ENCODE measurements around the gene SDHA. TPM values are rescaled to one million over a fixed set of nuclear protein-coding genes. Genes with fewer than 3 reads are reported as not detected.
"Not testable (repeated sequence)": the region's sequence is repeated elsewhere in the genome, so short reads cannot be mapped to it uniquely, and the experiment has no call there.

The SDHA gene
- total RNA-seq, 2 donors from 2014 or later, result 132 to 177 TPM

DNA sequence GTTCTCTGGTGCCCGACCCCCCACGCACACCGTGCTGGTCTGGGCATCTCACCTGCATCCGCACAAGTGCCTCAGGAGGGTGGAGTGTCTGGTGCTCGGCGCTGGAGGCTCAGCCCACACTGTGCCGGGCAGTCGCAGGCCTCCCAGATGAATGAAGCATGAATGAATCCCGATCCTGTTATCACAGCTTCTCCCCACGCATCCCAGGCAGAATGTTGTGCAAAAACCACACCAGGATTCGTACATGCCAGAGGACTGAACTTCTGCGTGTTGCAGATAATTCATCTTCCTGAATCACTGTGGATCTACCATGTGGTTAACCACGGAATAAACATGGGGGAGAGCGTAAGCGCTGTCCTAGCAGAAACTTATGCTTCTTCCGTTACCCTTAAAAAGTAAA lies 78.8 kb downstream of the SDHA start:
- ATAC-seq (replicated peaks), result peak; percentile 93
- peak overlapping the region; percentile 50 for H3K4me3 Mint-ChIP-seq
- H3K9me3 Mint-ChIP-seq, H3K27ac Mint-ChIP-seq, H3K27me3 Mint-ChIP-seq: not testable (repeated sequence)
- H3K4me1 Mint-ChIP-seq, result peaks cover 19% of the 10 kb centered on the region
- H3K36me3 Mint-ChIP-seq (ENCODE audit: low read depth), result peaks cover 12% of the 10 kb centered on the region

DNA sequence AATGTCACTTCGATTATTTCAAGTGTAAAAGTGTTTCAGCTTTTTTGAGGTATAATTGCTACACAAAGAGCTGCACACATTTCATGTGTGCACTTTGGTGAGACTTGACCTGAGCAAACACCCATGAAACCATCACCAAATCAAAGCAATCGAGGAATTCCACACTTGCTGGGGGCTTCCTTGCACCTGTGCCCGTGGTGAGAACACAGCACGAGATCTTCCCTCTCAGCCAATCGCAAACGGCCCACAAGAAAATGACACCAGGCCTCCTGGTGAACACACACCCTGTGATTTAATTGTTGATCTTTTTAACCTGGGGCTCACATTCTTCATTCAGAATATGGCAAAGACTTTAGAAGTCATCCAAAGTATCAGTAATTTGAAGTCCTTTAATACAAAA lies 79.3 kb downstream of the SDHA start:
- H3K36me3 Mint-ChIP-seq (ENCODE audit: low read depth); H3K27me3 Mint-ChIP-seq; H3K27ac Mint-ChIP-seq; H3K9me3 Mint-ChIP-seq: not testable (repeated sequence)
- peak overlapping the region; percentile 50 for H3K4me3 Mint-ChIP-seq
- peak; percentile 8 for ATAC-seq (replicated peaks)
- peaks cover 19% of the 10 kb centered on the region for H3K4me1 Mint-ChIP-seq

DNA sequence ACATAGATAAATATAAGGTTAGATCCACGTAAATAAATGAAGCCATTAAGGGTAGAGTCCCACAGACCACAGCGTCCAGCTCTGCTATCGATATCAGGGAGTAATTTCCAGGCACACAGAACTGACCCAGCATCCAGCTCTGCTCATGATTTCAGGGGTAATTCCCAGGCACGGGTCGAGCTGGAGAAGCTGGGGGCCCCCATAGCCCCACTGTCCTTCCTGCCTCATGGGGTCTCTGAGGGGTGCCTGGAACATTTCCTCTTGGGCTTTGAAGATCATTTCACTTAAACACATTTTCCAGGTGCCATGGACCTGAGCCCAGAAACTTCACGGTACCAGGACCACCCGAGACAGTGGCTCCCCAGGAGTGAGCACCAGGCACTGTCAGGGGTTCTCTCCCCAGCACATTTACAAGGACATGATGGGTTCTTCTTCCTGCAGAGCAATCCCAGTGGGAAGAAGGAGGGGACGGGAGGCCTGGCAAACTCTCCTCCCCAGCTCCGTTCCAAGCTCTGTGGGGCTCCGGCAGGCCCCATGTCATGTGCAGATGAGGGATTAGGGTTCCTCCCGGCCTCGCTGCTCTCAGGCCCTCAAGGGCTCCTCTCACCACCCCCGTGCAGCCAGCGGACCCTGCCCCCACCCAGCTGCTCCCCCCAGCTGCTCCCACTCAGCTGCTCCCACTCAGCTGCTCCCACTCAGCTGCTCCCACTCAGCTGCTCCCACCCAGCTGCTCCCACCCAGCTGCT lies 80.0 kb downstream of the SDHA start:
- H3K27me3 Mint-ChIP-seq; H3K27ac Mint-ChIP-seq; H3K9me3 Mint-ChIP-seq; H3K4me3 Mint-ChIP-seq; H3K36me3 Mint-ChIP-seq (ENCODE audit: low read depth); ATAC-seq (replicated peaks): not testable (repeated sequence)
- peaks cover 14% of the 10 kb centered on the region for H3K4me1 Mint-ChIP-seq

DNA sequence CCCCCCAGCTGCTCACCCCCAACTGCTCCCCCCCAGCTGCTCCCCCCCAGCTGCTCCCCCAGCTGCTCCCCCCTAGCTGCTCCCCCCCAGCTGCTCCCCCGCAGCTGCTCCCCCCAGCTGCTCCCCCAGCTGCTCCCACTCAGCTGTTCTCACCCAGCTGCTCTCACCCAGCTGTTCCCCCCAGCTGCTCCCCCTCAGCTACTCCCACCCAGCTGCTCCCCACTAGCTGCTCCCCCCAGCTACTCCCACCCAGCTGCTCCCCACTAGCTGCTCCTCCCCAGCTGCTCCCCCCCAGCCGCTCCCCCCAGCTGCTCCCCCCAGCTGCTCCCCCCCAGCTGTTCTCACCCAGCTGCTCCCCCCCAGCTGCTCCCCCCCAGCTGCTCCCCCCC lies 80.6 kb downstream of the SDHA start:
- Mint-ChIP-seq H3K36me3 (ENCODE audit: low read depth) (peaks cover 5% of the 10 kb centered on the region), H3K4me3 (no peak overlapping the region), H3K4me1 (peaks cover 14% of the 10 kb centered on the region), H3K27ac (no peak overlapping the region), H3K27me3 (no peaks in the 10 kb centered on the region), H3K9me3 (no peaks in the 10 kb centered on the region)
- no peak for ATAC-seq (replicated peaks)

DNA sequence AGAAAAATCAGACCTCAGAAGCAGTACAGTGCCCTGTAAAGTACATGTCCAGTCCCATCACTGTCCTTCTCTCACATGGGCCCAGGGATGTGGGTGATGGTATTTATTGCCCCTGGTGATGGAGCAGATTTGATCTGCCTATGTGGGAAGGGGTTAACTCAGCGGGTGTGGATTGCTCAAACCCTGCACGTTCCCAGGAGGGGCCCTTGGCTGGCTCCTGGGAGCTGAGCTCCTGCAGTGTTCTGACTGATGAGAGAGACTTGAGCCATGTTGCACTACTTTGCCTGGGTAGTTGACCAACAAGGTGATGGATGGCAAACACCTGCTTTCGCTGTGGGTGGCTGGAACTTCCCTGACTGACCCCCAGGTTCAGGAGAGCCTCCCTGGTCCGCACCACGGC lies 81.8 kb downstream of the SDHA start:
- not testable (repeated sequence) for H3K36me3 Mint-ChIP-seq (ENCODE audit: low read depth); H3K27me3 Mint-ChIP-seq

DNA sequence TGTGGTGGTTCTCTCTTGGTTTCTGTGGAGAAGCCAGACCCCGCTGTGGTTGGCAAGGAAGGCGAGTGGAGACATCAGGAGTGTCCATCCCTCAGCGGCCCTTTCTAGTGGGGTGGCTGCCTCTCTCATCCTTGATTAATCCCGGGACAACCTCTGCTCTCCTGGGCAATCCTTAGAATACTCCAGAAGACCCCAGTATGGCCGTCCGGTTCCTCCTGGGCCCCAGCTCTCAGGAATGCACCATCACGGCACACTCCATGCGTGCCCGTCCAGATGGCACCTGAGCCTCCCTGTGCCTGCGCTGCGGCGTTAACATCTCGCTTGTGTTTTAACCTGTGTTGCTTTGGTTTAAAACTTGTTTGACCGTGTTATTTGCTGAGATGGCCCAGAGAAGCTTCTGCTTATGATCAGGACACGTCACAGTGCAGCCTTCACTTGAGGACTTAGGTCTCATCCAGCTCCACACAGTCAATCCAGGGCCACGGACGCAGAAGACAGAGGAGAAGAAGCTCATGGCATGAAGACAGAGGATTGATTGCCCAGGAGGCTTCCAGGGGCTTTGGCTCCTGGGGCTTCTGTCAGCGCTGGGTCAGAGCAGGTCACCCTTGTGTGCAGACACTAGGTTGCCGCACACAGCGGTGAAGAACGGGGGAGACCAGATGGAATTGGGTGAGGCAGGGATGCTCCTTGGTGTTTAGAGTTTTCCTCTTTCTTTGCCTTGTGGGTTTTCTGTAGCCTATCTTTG lies 82.7 kb downstream of the SDHA start:
- not testable (repeated sequence) for H3K9me3 Mint-ChIP-seq; H3K27me3 Mint-ChIP-seq; H3K4me3 Mint-ChIP-seq; ATAC-seq (replicated peaks)
- Mint-ChIP-seq H3K36me3 (ENCODE audit: low read depth) (peaks cover 14% of the 10 kb centered on the region), H3K27ac (peak overlapping the region; percentile 34), H3K4me1 (peaks cover 14% of the 10 kb centered on the region)

More for the DNA sequence above, 81.8 kb downstream of the SDHA start:
- not testable (repeated sequence) for H3K27ac Mint-ChIP-seq; H3K9me3 Mint-ChIP-seq; ATAC-seq (replicated peaks); H3K4me3 Mint-ChIP-seq
- H3K4me1 Mint-ChIP-seq, result peaks cover 14% of the 10 kb centered on the region

DNA sequence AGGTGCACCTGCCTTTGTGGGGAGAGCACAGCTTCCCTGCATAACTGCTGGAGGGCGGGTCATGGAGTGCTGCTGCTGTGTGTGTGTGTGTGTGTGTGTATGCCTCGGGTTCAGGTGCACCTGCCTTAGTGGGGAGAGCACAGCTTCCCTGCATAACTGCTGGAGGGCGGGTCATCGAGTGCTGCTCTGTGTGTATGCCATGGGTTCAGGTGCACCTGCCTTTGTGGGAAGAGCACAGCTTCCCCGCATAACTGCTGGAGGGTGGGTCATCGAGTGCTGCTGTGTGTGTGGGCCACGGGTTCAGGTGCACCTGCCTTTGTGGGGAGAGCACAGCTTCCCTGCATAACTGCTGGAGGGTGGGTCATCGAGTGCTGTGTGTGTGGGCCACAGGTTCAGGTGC lies 84.3 kb downstream of the SDHA start:
- H3K27ac Mint-ChIP-seq; H3K4me3 Mint-ChIP-seq; H3K27me3 Mint-ChIP-seq; H3K4me1 Mint-ChIP-seq; H3K9me3 Mint-ChIP-seq; ATAC-seq (replicated peaks): not testable (repeated sequence)
- H3K36me3 Mint-ChIP-seq (ENCODE audit: low read depth), result peaks cover 30% of the 10 kb centered on the region

DNA sequence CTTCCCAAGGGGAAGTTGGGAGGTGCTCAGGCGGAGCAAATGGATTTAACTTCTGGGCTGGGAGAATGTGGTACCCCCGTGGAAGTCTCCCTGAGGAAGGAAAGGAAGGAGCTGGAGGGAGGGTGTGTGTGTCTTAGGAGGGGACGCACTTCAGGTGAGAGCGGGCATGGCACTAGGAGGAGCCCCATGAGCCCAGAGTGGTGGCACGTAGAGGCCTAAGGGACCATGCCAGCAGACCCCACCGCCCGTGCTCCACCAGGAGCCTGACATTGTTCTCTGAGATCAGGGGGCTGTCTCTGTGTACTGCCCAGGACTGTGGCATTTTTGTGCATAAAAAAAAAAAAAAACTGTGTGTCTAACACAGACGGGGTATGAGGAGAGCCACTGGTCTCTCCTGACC lies 84.8 kb downstream of the SDHA start:
- peaks cover 8% of the 10 kb centered on the region for H3K4me1 Mint-ChIP-seq
- no peaks in the 10 kb centered on the region for H3K9me3 Mint-ChIP-seq
- H3K27me3 Mint-ChIP-seq, result no peaks in the 10 kb centered on the region
- ATAC-seq (replicated peaks), result no peak
- H3K4me3 Mint-ChIP-seq, result no peak overlapping the region
- H3K27ac Mint-ChIP-seq, result no peak overlapping the region
- peaks cover 35% of the 10 kb centered on the region for H3K36me3 Mint-ChIP-seq (ENCODE audit: low read depth)

DNA sequence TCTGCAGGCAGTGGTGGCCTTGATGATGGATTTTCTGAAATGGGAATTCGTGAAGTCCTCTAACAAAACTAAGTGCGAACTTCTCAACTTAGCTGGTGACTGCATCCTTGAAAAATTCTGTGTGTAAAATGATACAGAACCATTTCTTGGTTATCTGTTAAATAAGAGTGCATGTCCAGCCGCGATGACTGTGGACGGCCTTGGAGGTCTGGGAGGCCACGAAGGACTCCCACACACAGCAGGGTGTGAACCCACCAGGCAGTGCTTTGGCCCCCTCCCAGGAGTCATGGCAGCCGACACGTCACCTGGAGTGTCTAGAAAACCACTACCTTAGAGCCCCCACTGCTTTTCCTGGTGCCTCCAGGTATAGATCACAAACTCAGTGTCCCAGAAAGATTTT lies 85.6 kb downstream of the SDHA start:
- not testable (repeated sequence) for H3K27ac Mint-ChIP-seq; H3K4me1 Mint-ChIP-seq; H3K4me3 Mint-ChIP-seq; ATAC-seq (replicated peaks); H3K27me3 Mint-ChIP-seq; H3K9me3 Mint-ChIP-seq
- peaks cover 42% of the 10 kb centered on the region for H3K36me3 Mint-ChIP-seq (ENCODE audit: low read depth)

DNA sequence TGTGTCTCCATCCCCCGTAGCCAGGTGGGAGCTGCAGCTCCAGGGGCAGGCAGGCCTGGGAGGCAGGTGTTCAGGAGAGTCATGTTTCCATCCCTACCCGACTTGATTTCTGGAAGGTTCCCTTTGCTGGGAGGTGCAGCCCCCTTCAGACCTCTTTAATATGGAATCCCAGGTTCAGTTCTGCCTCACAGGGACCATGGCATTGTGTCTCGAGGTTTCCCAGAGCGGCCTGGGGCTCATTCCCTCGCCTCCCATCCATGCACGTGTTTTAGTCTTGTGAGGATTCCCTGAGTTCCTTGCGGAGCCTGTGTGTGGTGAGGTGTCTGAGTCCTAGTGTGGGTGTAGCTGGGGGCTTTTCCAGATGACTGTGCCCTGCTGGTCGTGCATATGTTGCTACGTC lies 86.9 kb downstream of the SDHA start:
- no peaks in the 10 kb centered on the region for H3K9me3 Mint-ChIP-seq
- ATAC-seq (replicated peaks), result no peak
- H3K4me3 Mint-ChIP-seq, result no peak overlapping the region
- no peak overlapping the region for H3K27ac Mint-ChIP-seq
- H3K27me3 Mint-ChIP-seq, result no peaks in the 10 kb centered on the region
- peaks cover 8% of the 10 kb centered on the region for H3K4me1 Mint-ChIP-seq
- H3K36me3 Mint-ChIP-seq (ENCODE audit: low read depth), result peaks cover 48% of the 10 kb centered on the region

DNA sequence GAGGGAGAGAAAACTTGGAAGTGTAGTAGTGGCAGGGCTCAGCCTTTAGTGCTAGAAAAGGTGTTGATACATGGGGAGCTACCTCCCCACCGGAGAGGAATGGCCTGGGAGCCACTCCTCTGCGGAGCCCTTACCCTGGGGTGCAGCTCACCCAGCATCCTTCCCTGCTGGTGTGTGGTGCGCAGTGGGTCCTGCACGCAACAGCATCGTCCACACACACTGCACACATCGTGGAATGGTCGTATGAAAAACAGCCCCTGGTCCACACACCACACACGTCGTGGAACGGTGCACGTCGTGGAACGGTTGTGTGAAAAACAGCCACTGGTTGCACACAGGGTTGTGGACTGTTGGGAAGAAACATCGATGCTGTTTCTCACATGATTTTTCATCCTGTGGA lies 87.3 kb downstream of the SDHA start:
- Mint-ChIP-seq H3K9me3 (no peaks in the 10 kb centered on the region), H3K4me1 (peaks cover 8% of the 10 kb centered on the region), H3K27me3 (no peaks in the 10 kb centered on the region), H3K4me3 (no peak overlapping the region), H3K27ac (no peak overlapping the region), H3K36me3 (ENCODE audit: low read depth) (peaks cover 52% of the 10 kb centered on the region)
- no peak for ATAC-seq (replicated peaks)

DNA sequence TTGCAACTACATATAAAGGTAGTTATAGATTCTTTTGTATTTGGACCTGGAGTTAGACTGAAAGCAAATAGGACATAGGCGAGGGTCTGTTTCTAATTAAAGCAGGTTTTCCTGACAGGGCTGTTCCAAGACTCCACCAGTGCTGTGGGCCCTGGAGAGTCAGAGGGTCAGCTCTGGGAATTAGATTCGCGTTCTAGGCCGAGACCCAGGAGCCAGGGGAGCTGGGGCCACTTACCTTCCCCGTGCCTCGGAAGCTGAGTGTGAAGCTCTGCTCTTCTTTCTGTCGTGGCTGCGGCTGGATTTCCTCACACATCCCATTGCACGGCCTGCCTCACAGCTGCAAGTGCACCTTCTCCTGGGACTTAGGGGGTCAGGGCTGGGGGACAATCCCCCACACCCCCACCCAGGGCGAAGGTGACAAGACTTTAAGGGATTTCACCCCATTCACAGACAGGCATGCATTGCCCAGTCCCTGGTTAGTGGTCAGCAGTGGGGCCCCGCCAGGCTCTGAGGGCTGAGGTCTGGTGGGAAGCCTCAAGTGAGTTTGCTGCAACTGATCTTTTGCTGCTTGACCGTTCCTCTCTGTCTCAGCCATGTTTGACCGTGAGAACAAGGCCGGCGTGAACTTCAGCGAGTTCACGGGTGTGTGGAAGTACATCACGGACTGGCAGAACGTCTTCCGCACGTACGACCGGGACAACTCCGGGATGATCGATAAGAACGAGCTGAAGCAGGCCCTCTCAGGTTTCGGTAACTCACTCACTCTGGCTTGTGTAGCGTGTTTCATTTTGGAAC lies 88.1 kb downstream of the SDHA start:
- no peaks in the 10 kb centered on the region for H3K27me3 Mint-ChIP-seq
- H3K27ac Mint-ChIP-seq, result no peak overlapping the region
- H3K36me3 Mint-ChIP-seq (ENCODE audit: low read depth), result peaks cover 59% of the 10 kb centered on the region
- H3K4me1 Mint-ChIP-seq, result peaks cover 6% of the 10 kb centered on the region
- no peak overlapping the region for H3K4me3 Mint-ChIP-seq
- no peak for ATAC-seq (replicated peaks)
- H3K9me3 Mint-ChIP-seq, result no peaks in the 10 kb centered on the region
